Left renal cortex interstitium (tissue), 4 donors: ENCODE data around the gene LYPLA2. TPM values are rescaled to one million over a fixed set of nuclear protein-coding genes. Genes with fewer than 3 reads are reported as not detected.
A peak's percentile ranks its signal among the peaks of the same experiment; 100 is the strongest.
"Not testable (repeated sequence)": the region's sequence is repeated elsewhere in the genome, so short reads cannot be mapped to it uniquely, and the experiment has no call there.

Source experiments
- DNase-seq, 4 donors: peaks; one replicate each; pipeline ENCODE4 v3.0.0-alpha.2; 2013; ENCODE audit warnings: low read depth in 4 of 4, low spot score in 2 of 4, missing footprints in 1 of 4
- polyA plus RNA-seq, 4 donors: library from polyadenylated mRNA; unstranded; fragments of 120-200 nt; gene quantifications; one replicate each; pipeline ENCODE4 v1.2.1, GENCODE V29; 2013; ENCODE audit not compliant: insufficient read length in 4 of 4

LYPLA2 gene
- polyA plus RNA-seq, 4 donors, result 60.2 to 87.1 (median 75.5) TPM

- no peak for DNase-seq
These were observed 8.8 kb downstream of the LYPLA2 start for GRCh38 chr1:23799570-23800399.

- DNase-seq, result peak; percentile 63 to 94 (median 86)
These were observed 9.7 kb downstream of the LYPLA2 start, which contains the start of gene GALE for GRCh38 chr1:23800400-23801337. Gene GALE, minus strand, starts transcription at chr1:23800754. Its CDS starts 1,747 bp downstream, at chr1:23799007.

GRCh38 chr1:23801338-23801748 is 10.4 kb downstream of the LYPLA2 start:
- no peak for DNase-seq

- DNase-seq, result no peak
These were observed 10.9 kb downstream of the LYPLA2 start for GRCh38 chr1:23801876-23802275.

GRCh38 chr1:23802809-23803342 is 11.9 kb downstream of the LYPLA2 start:
- not testable (repeated sequence) for DNase-seq

GRCh38 chr1:23803674-23804073 is 12.7 kb downstream of the LYPLA2 start:
- DNase-seq, result no peak

GRCh38 chr1:23804183-23804835 is 13.4 kb downstream of the LYPLA2 start:
- DNase-seq, result no peak

- DNase-seq, result no peak
These were observed 14.1 kb downstream of the LYPLA2 start for GRCh38 chr1:23805025-23805424.

GRCh38 chr1:23806280-23806679 is 15.3 kb downstream of the LYPLA2 start:
- DNase-seq, result no peak

GRCh38 chr1:23807453-23807852 is 16.5 kb downstream of the LYPLA2 start:
- no peak for DNase-seq

GRCh38 chr1:23809751-23810171 is 18.8 kb downstream of the LYPLA2 start:
- no peak for DNase-seq

- no peak for DNase-seq
These were observed 20.0 kb downstream of the LYPLA2 start for GRCh38 chr1:23810818-23811540.

- no peak for DNase-seq
These were observed 23.1 kb downstream of the LYPLA2 start for GRCh38 chr1:23814016-23814415.

GRCh38 chr1:23816361-23816760 is 25.4 kb downstream of the LYPLA2 start:
- no peak for DNase-seq

GRCh38 chr1:23816906-23817305 is 26.0 kb downstream of the LYPLA2 start:
- DNase-seq, result no peak

GRCh38 chr1:23817633-23818032 is 26.7 kb downstream of the LYPLA2 start:
- no peak for DNase-seq

GRCh38 chr1:23823767-23824166 is 32.8 kb downstream of the LYPLA2 start:
- DNase-seq, result no peak

- DNase-seq, result no peak
These were observed 33.7 kb downstream of the LYPLA2 start for GRCh38 chr1:23824711-23825075.

- peak; percentile 80 to 85 (median 84) for DNase-seq
These were observed 34.3 kb downstream of the LYPLA2 start, which contains the start of gene HMGCL for GRCh38 chr1:23825076-23825761. Gene HMGCL, minus strand, starts transcription at chr1:23825429. Its CDS starts 14 bp downstream, at chr1:23825415.
